ENCODE measurements around the gene AMPD2. TPM values are rescaled to one million over a fixed set of nuclear protein-coding genes. Genes with fewer than 3 reads are reported as not detected.
"Not testable (repeated sequence)": the region's sequence is repeated elsewhere in the genome, so short reads cannot be mapped to it uniquely, and the experiment has no call there.

AMPD2 gene
- total RNA-seq, 1 experiment from 2014 or later = 106 TPM

- DNase-seq (ENCODE audit: low read depth) = not testable (repeated sequence)
These were observed 59.0 kb downstream of the AMPD2 start for GRCh38 chr1:109678637-109679036.

Other genes with a start within 250 kb of the AMPD2 start
- 22.0 and 28.3 TPM in 2 replicates for gene SORT1, start 221.9 kb upstream of the AMPD2 start, total RNA-seq (2014; rRNA removed; shearing (Covaris generic))
- gene PSMA5, start 193.4 kb upstream of the AMPD2 start, total RNA-seq (2014; rRNA removed; shearing (Covaris generic)) = 119 and 162 TPM in 2 replicates
- gene SYPL2, start 153.3 kb upstream of the AMPD2 start, total RNA-seq (2014; rRNA removed; shearing (Covaris generic)) = 0.05 TPM in 1 of 2 replicates, not detected in the other
- 2.4 and 5.0 TPM in 2 replicates for gene ATXN7L2, start 135.9 kb upstream of the AMPD2 start, total RNA-seq (2014; rRNA removed; shearing (Covaris generic))
- gene CYB561D1, start 125.7 kb upstream of the AMPD2 start, total RNA-seq (2014; rRNA removed; shearing (Covaris generic)) = 6.6 and 8.0 TPM in 2 replicates
- 1.1 and 2.4 TPM in 2 replicates for gene AMIGO1, start 110.1 kb upstream of the AMPD2 start, total RNA-seq (2014; rRNA removed; shearing (Covaris generic))
- gene GPR61, start 80.0 kb upstream of the AMPD2 start, total RNA-seq (2014; rRNA removed; shearing (Covaris generic)) = not detected in 2 replicates
- gene GNAI3, start 71.2 kb upstream of the AMPD2 start, total RNA-seq (2014; rRNA removed; shearing (Covaris generic)) = 11.1 and 14.8 TPM in 2 replicates
- gene GNAT2, start 221 bp upstream of the AMPD2 start, total RNA-seq (2014; rRNA removed; shearing (Covaris generic)) = 0.12 TPM in 1 of 2 replicates, not detected in the other
- gene GSTM4, start 36.3 kb downstream of the AMPD2 start, total RNA-seq (2014; rRNA removed; shearing (Covaris generic)) = 23.8 and 37.4 TPM in 2 replicates
- gene GSTM2, start 48.2 kb downstream of the AMPD2 start, total RNA-seq (2014; rRNA removed; shearing (Covaris generic)) = 10.7 and 17.4 TPM in 2 replicates
- gene GSTM1, start 68.0 kb downstream of the AMPD2 start, total RNA-seq (2014; rRNA removed; shearing (Covaris generic)) = not detected in 2 replicates
- gene GSTM5, start 92.4 kb downstream of the AMPD2 start, total RNA-seq (2014; rRNA removed; shearing (Covaris generic)) = not detected in 2 replicates
- 159 and 216 TPM in 2 replicates for gene GSTM3, start 121.2 kb downstream of the AMPD2 start, total RNA-seq (2014; rRNA removed; shearing (Covaris generic))
- gene EPS8L3, start 144.1 kb downstream of the AMPD2 start, total RNA-seq (2014; rRNA removed; shearing (Covaris generic)) = not detected in 2 replicates

All from M059J (cell line).